ENCODE data around the gene TBC1D10A.

GRCh38 chr22:30280505-30280904, 46.2 kb downstream of the TBC1D10A start:
- TF ChIP-seq CTCF (optimal IDR thresholded peaks at IDR 0.05 in 1 of 3, IDR thresholded peaks at IDR 0.05 in 1 of 3, conservative IDR thresholded peaks at IDR 0.05 in 1 of 3; ENCODE audit: extremely low read depth in 1 of 3, insufficient read depth in 2 of 3, low read length in 3 of 3) (no peak), EZH2 (IDR thresholded peaks at IDR 0.05; ENCODE audit: low read length) (no peak)

All from keratinocyte (primary cell).